SK-N-MC (cell line): ENCODE results near the gene SDCBP2.

Experiments used
- EZH2 ChIP-seq: fragments of 200-600 bp; sonication (generic); IDR thresholded peaks from one replicate; pipeline ENCODE4 v1.6.1; 2017; ENCODE audit warnings: antibody characterized with exemption
- FOXP2 ChIP-seq: optimal IDR thresholded peaks from 2 replicates; pipeline ENCODE3; 2011; ENCODE audit warnings: mild to moderate bottlenecking, moderate library complexity; ENCODE audit not compliant: insufficient read depth; ENCODE audit errors: extremely low read length, control extremely low read depth
- POLR2AphosphoS5 ChIP-seq: IDR thresholded peaks from 2 replicates; pipeline ENCODE4 v1.6.1; 2012; ENCODE audit warnings: mild to moderate bottlenecking, low read depth, low read length, borderline replicate concordance

- no peak for TF ChIP-seq POLR2AphosphoS5
- TF ChIP-seq EZH2 = no peak
- TF ChIP-seq FOXP2 = no peak
These were observed 21.8 kb downstream of the SDCBP2 start for GRCh38 chr20:1307171-1307570.
